Measurements from ENCODE around the gene STYXL1.
"Not testable (repeated sequence)": the region's sequence is repeated elsewhere in the genome, so short reads cannot be mapped to it uniquely, and the experiment has no call there.

STYXL1 gene

GRCh38 chr7:76066716-76067503 lies 19.1 kb upstream of the STYXL1 start:
- DNase-seq (ENCODE audit: low read depth, low spot score): no peak

GRCh38 chr7:76065016-76065612 lies 17.3 kb upstream of the STYXL1 start:
- no peak for DNase-seq (ENCODE audit: low read depth, low spot score)

- no peak for DNase-seq (ENCODE audit: low read depth, low spot score)
Measured at GRCh38 chr7:76064208-76064970, 16.6 kb upstream of the STYXL1 start.

GRCh38 chr7:76063525-76063924 lies 15.7 kb upstream of the STYXL1 start:
- DNase-seq (ENCODE audit: low read depth, low spot score): no peak

GRCh38 chr7:76063114-76063513 lies 15.3 kb upstream of the STYXL1 start:
- DNase-seq (ENCODE audit: low read depth, low spot score): no peak

GRCh38 chr7:76062254-76062653 lies 14.5 kb upstream of the STYXL1 start:
- DNase-seq (ENCODE audit: low read depth, low spot score): no peak

GRCh38 chr7:76060842-76061241 lies 13.0 kb upstream of the STYXL1 start:
- no peak for DNase-seq (ENCODE audit: low read depth, low spot score)

- not testable (repeated sequence) for DNase-seq (ENCODE audit: low read depth, low spot score)
Measured at GRCh38 chr7:76058745-76059144, 10.9 kb upstream of the STYXL1 start.

GRCh38 chr7:76057813-76058145 lies 10.0 kb upstream of the STYXL1 start:
- DNase-seq (ENCODE audit: low read depth, low spot score): no peak

GRCh38 chr7:76057103-76057812 lies 9.5 kb upstream of the STYXL1 start:
- DNase-seq (ENCODE audit: low read depth, low spot score): no peak

GRCh38 chr7:76056241-76056640 lies 8.4 kb upstream of the STYXL1 start:
- no peak for DNase-seq (ENCODE audit: low read depth, low spot score)

- DNase-seq (ENCODE audit: low read depth, low spot score): no peak
Measured at GRCh38 chr7:76054123-76055120, 6.6 kb upstream of the STYXL1 start.

- DNase-seq (ENCODE audit: low read depth, low spot score): no peak
Measured at GRCh38 chr7:76053461-76053860, 5.7 kb upstream of the STYXL1 start.

- not testable (repeated sequence) for DNase-seq (ENCODE audit: low read depth, low spot score)
Measured at GRCh38 chr7:76052681-76053080, 4.9 kb upstream of the STYXL1 start.

GRCh38 chr7:76051840-76052239 lies 4.0 kb upstream of the STYXL1 start:
- no peak for DNase-seq (ENCODE audit: low read depth, low spot score)

GRCh38 chr7:76050545-76050944 lies 2.7 kb upstream of the STYXL1 start:
- DNase-seq (ENCODE audit: low read depth, low spot score): no peak

GRCh38 chr7:76049295-76049694 lies 1.5 kb upstream of the STYXL1 start:
- no peak for DNase-seq (ENCODE audit: low read depth, low spot score)

GRCh38 chr7:76048668-76048988 lies 828 bp upstream of the STYXL1 start:
- no peak for DNase-seq (ENCODE audit: low read depth, low spot score)

GRCh38 chr7:76047305-76047810 lies 442 bp downstream of the STYXL1 start:
- no peak for DNase-seq (ENCODE audit: low read depth, low spot score)

GRCh38 chr7:76044375-76044865 lies 3.4 kb downstream of the STYXL1 start:
- no peak for DNase-seq (ENCODE audit: low read depth, low spot score)

GRCh38 chr7:76040126-76040525 lies 7.7 kb downstream of the STYXL1 start:
- no peak for DNase-seq (ENCODE audit: low read depth, low spot score)

Data from brain pericyte (primary cell).